H1 (cell line): ENCODE results near the gene AMHR2.

Experiments
- EP300 ChIP-seq, 2 experiments: IDR thresholded peaks; 1 replicate in 1 of 2; 2 replicates in 1 of 2; pipeline ENCODE4 v1.6.1; 2011 to 2012; ENCODE audit warnings: low read depth in 2 of 2, low read length in 2 of 2, mild to moderate bottlenecking in 2 of 2, borderline replicate concordance in 1 of 2, inconsistent platforms in 1 of 2, moderate library complexity in 1 of 2
- GTF2F1 ChIP-seq: IDR thresholded peaks from 2 replicates; pipeline ENCODE4 v1.6.1; 2012; ENCODE audit warnings: low read depth, low read length, improper control_type of control experiment, borderline replicate concordance
- HDAC6 ChIP-seq: IDR thresholded peaks from one replicate; pipeline ENCODE4 v1.7.1; 2012; ENCODE audit warnings: low read depth, mild to moderate bottlenecking, inconsistent platforms, low read length, moderate library complexity
- PHF8 ChIP-seq: fragments of 200-600 bp; sonication (generic); conservative IDR thresholded peaks from 2 replicates; pipeline ENCODE4 v1.7.1; 2012; ENCODE audit warnings: low read depth, mild to moderate bottlenecking, inconsistent platforms, low read length, moderate library complexity
- TAF1 ChIP-seq: IDR thresholded peaks from 2 replicates; pipeline ENCODE4 v1.6.1; 2011; ENCODE audit warnings: mild to moderate bottlenecking, low read depth, low read length
- TF ChIP-seq, protein P1 (sequence below), 3 experiments: IDR thresholded peaks; 1 replicate in 2 of 3; 2 replicates in 1 of 3; pipeline versions ENCODE4 v1.5.1 to v1.6.1; 2011; ENCODE audit warnings: low read length in 3 of 3, mild to moderate bottlenecking in 3 of 3, inconsistent platforms in 2 of 3, low read depth in 1 of 3, moderate library complexity in 1 of 3; ENCODE audit not compliant: insufficient read depth in 1 of 3; ENCODE audit errors: control extremely low read depth in 1 of 3

GRCh38 chr12:53413485-53414204, 10.0 kb upstream of the AMHR2 start:
- TF ChIP-seq, protein P1, sequence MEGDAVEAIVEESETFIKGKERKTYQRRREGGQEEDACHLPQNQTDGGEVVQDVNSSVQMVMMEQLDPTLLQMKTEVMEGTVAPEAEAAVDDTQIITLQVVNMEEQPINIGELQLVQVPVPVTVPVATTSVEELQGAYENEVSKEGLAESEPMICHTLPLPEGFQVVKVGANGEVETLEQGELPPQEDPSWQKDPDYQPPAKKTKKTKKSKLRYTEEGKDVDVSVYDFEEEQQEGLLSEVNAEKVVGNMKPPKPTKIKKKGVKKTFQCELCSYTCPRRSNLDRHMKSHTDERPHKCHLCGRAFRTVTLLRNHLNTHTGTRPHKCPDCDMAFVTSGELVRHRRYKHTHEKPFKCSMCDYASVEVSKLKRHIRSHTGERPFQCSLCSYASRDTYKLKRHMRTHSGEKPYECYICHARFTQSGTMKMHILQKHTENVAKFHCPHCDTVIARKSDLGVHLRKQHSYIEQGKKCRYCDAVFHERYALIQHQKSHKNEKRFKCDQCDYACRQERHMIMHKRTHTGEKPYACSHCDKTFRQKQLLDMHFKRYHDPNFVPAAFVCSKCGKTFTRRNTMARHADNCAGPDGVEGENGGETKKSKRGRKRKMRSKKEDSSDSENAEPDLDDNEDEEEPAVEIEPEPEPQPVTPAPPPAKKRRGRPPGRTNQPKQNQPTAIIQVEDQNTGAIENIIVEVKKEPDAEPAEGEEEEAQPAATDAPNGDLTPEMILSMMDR (IDR thresholded peaks at IDR 0.05; ENCODE audit: control extremely low read depth in 1 of 3, insufficient read depth in 1 of 3, low read depth in 1 of 3, low read length in 3 of 3): no peak
- TF ChIP-seq TAF1 (no peak), GTF2F1 (no peak), EP300 (IDR thresholded peaks at IDR 0.05; ENCODE audit: borderline replicate concordance in 1 of 2, low read depth in 2 of 2, low read length in 2 of 2) (no peak), PHF8 (no peak), HDAC6 (no peak)
